ENCODE results near the gene NLRP4. TPM values are rescaled to one million over a fixed set of nuclear protein-coding genes. Genes with fewer than 3 reads are reported as not detected.
"Not testable (repeated sequence)": the region's sequence is repeated elsewhere in the genome, so short reads cannot be mapped to it uniquely, and the experiment has no call there.

NLRP4 gene
- total RNA-seq, 1 donor from 2014 or later = not detected

DNA sequence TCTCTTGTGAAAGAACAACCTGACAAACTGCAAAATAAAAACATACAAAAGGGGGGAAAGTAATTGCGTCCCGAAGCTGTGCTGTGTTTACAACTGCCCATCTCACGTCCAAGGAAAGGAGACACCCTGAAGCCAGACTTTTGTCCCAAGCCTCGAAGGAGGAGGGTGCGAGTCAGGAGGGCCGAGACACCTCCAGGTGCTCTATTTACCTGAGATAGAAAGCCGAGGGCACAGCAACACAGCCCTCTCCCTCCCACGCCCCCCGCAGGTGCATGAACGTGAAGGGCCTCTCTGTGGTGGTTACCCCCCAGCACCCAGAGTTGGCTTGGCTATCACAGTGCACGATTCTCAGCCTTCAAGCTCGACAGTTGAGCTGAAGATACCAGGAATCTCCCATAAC is 62.6 kb downstream of the NLRP4 start:
- DNase-seq (ENCODE audit: low read depth, low spot score) = no peak

DNA sequence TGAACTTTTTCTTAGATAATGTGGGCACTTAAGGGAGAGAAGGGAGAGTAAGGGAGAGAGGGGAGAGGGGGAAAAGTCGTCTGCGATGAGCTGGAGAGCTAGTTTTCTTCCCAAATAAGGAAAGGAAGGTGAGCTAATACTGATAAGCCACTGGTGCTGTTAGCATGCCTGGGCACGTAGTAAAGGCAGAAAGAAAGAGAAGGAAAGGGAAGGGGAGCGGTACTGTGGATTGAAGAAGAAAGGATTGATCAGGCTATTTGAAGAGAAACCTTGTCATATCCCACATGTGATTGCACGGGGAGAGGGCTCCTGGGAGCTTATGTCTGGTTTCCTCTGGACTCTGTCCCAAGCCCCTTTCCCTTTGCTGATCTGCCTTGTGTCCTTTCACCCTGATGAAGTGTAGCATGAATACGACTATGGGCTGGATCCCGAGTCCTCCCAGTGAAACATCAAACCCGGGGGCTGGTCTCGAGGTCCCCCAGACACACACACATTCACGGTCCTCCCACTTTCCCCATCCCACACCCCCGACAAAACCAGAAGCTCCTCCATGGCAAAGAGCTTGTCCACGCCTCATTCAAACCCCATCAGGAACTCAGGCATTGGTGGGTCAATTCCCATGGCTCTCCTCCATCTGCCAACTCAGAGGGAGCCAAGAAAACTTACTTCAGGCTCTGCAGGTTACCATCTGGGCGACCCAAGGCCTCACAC is 65.2 kb downstream of the NLRP4 start:
- no peak for DNase-seq (ENCODE audit: low read depth, low spot score)

DNA sequence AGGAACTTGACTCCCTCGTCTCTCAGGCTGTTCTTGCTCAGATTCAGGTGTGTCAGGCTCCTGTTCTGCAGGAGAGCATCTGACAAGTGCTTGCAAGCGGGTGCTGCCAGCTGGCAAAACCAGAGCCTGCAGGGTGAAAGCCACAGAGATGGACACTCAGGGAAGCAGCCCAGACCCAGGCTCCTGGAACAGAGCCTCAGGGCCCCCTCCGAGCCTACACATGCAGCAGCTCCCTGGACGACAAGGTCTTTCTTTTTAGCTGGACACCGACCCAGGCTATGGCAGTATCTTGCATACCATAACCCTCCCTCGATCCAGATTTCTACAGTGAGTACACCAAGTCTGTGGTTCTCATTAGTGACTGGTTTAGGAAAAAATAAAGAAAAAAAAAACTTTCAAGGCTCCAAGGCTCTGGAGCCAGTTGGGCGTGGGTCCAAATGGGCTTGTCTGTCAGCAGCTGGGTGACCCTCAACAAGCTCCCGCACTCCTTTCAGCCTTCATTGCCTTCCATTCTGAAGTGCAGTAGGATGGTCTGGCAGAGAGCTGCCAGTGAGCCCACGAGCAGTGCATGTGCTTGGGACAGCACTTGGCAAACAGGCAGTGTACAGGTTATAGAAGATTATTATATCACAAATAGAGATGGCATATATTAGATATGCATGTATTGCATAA is 65.9 kb downstream of the NLRP4 start:
- DNase-seq (ENCODE audit: low read depth, low spot score) = no peak

DNA sequence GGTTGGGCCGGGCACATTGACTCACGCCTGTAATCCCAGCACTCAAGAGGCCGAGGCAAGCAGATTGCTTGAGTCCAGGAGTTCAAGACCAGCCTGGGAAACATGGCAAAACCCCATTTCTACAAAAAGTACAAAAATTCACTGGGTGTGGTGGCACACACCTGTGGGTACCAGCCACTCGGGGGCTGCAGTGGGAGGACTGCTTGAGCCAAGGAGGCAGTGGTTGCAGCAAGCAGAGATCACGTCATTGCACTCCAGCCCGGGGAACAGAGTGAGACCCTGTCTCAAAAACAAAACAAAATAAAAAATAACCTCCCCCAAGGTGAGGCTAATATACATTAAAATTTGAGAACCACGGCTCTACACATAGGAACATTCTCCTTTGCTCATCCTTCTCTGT is 70.9 kb downstream of the NLRP4 start:
- DNase-seq (ENCODE audit: low read depth, low spot score) = no peak

DNA sequence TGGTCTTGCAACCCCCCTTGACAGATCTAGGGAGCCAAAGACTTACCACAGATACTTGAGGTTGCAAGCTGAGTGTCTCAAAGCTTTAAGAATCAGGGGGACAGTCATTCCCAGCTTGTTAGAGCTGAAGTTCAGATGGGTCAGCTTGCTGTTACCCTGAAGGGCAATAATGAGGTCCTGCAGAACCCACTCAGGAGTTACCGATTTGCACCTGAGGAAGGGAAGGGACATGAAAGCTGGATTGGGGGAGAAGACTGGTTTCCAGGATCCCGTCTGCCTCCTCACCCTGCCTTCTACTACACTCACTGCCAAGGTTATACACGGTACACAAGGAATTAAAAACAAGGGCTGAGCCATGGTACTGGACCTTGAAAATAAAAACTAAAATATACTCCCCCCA is 71.4 kb downstream of the NLRP4 start:
- no peak for DNase-seq (ENCODE audit: low read depth, low spot score)

DNA sequence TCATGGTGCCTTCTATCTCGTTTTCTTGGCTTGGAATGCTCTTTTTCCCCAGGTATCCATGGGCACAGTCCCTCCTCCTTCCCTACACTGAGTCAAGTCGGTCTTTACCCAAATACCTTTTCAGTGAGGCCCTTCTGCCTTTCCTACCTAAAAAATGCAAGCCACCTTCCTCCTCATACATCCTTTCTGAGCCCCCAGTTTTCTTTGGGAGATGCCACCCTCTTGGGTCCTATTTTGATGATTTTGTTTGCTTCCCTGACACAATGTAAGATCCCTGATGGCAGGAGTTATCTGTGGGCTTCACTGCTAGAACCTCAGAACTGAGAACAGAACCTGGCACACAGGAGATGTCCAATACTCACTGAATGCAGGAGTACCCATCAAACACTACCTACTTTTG is 73.5 kb downstream of the NLRP4 start:
- no peak for DNase-seq (ENCODE audit: low read depth, low spot score)

DNA sequence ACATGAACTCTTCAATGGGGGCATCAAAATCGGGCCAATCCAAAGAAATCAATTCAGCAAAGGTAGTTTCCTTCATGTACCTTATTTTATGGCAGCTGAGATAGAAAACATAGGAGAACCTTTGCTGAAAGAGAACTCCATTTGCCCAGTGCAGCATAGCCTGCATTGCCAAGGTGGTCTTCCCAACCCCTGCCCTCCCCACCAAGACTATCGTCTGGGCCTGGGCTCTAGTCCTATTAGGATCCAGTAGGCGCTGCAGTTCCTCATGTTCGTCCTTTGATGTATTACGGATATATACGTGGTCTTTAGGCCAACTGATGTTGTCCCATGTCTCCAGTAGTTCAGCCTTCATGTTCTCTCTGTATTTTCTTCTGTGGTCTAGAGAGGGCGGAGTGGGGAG is 76.6 kb downstream of the NLRP4 start:
- DNase-seq (ENCODE audit: low read depth, low spot score) = no peak

DNA sequence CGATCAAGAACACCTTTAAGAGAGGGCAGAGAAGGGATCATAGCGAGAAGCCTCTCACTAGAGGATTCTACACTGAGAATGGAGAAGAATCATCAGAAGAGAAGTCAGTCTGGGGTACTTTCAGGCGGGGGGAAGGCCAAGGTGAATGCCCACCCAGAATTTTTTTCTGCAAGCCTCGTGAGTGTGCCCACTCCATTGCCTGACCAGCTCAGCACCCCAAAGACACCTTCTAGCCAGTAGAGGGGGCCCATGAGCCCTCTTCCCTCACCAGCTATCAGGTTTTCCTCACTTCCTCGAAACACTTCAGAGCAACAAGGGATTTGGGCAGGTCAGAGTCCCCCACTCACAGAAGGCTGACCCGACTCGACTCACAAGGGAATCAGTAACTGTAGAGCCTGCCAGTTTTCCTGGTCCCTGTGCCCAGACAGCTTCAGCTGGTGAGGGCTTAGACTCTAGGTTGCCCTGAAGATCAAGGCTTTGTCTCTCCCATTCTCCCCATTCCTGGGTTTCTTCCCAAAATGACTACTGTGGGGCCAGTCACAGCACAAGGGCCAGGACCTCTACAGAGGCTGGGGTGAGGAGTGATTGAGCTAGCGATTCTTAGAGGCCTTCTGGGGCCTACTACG is 77.4 kb downstream of the NLRP4 start:
- no peak for DNase-seq (ENCODE audit: low read depth, low spot score)

DNA sequence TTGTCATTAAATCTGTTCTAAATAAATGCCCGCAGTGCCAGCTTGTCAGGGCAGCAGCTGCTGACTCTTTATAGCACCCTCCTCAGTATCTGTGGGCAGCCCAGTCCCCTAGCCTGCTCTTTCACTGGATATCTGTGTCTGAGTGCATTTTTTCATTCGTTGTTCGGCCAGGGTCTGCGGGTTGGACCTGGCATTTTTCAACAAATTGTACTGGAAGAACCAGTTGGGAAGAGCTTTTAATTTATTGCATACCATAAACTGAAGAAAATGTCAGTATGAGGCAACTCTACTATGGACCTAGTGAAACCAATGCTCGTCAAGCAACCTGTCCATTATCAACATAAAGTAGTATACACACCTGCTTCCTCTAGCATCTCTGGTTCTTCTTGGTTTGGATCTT is 87.2 kb downstream of the NLRP4 start:
- DNase-seq (ENCODE audit: low read depth, low spot score) = no peak

DNA sequence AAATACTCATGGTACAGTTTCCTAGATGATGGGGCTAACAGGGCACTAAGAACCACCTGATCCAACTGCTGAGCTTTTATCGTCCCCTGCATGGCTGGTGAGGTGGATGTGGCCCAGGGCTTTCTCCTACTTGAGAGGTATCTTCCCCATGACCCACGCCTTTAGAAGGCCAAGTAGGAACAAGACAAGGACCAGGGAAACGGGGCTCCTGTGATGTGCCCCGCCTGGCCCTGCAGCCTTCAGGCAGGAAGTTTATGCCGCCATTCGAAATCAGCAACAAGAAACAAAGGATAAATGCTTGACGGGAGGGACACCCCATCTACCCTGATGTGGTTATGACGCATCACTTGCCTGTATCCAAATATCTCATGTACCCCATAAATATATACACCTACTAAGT is 91.7 kb downstream of the NLRP4 start:
- no peak for DNase-seq (ENCODE audit: low read depth, low spot score)

DNA sequence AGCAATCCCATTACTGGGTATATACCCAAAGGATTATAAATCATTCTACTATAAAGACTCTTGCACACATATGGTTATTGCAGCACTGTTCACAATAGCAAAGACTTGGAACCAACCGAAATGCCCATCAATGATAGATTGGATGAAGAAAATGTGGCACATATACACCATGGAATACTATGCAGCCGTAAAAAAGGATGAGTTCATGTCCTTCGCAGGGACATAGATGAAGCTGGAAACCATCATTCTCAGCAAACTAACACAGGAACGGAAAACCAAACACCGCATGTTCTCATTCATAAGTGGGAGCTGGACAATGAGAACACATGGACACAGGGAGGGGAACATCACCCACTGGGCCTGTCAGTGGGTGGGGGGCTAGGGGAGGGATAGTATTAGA is 92.9 kb downstream of the NLRP4 start:
- not testable (repeated sequence) for DNase-seq (ENCODE audit: low read depth, low spot score)

DNA sequence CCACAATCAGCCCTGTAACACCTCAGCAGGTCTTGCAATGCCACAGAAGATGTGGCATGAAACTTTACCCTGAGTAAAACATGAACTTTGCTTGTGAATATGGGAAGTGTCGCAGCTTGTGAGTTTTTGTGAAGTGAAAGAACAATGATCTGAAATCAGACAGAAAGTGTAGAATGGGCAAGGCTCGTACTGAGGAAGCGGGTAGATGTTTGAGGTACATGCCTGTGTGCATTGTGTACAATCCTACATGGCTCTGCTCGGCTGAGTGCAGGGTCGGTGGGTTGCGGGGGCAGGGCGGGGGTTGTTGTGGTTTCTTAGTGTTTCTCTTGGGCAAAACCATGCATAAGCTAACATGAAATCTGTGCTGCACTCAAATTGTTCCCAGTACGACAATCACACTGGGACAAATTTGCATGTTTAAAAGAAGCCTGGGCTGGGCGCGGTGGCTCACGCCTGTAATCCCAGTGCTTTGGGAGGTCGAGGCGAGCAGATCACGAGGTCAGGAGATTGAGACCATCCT is 94.7 kb downstream of the NLRP4 start:
- no peak for DNase-seq (ENCODE audit: low read depth, low spot score)

Other genes with a start within 250 kb of the NLRP4 start
- 2.4 and 2.5 TPM in 2 replicates for gene FIZ1, start 237.0 kb upstream of the NLRP4 start, total RNA-seq
- 12.2 and 12.5 TPM in 2 replicates for gene ZNF524, start 236.3 kb upstream of the NLRP4 start, total RNA-seq
- 0.67 and 0.86 TPM in 2 replicates for gene ZNF865, start 230.9 kb upstream of the NLRP4 start, total RNA-seq
- gene ZNF784, start 212.0 kb upstream of the NLRP4 start, total RNA-seq = 2.5 and 3.7 TPM in 2 replicates
- gene ZNF580, start 195.5 kb upstream of the NLRP4 start, total RNA-seq = 2.5 and 2.6 TPM in 2 replicates
- 18.0 and 33.9 TPM in 2 replicates for gene ZNF581, start 192.9 kb upstream of the NLRP4 start, total RNA-seq
- 6.1 and 8.6 TPM in 2 replicates for gene CCDC106, start 188.3 kb upstream of the NLRP4 start, total RNA-seq
- 165 and 185 TPM in 2 replicates for gene U2AF2, start 181.5 kb upstream of the NLRP4 start, total RNA-seq
- gene EPN1, start 161.3 kb upstream of the NLRP4 start, total RNA-seq = 75.9 and 88.6 TPM in 2 replicates
- gene NLRP9, start 98.1 kb upstream of the NLRP4 start, total RNA-seq = under 0.01 TPM in 1 of 2 replicates, not detected in the other
- 0.11 and 0.13 TPM in 2 replicates for gene RFPL4A, start 77.4 kb upstream of the NLRP4 start, total RNA-seq
- gene RFPL4AL1, start 67.4 kb upstream of the NLRP4 start, total RNA-seq = 0.21 TPM in 1 of 2 replicates, not detected in the other
- gene NLRP11, start 4.5 kb upstream of the NLRP4 start, total RNA-seq = not detected in 2 replicates
- gene NLRP13, start 95.8 kb downstream of the NLRP4 start, total RNA-seq = not detected in 2 replicates
- gene NLRP8, start 111.3 kb downstream of the NLRP4 start, total RNA-seq = not detected in 2 replicates
- not detected in 2 replicates for gene NLRP5, start 150.2 kb downstream of the NLRP4 start, total RNA-seq

Data from pulmonary artery endothelial cell (primary cell).